Stimulated activated naive CD8-positive, alpha-beta T cell treated with anti-CD3 and anti-CD28 coated beads, Interleukin-15, amount 100 ng/mL, for 72 hours (primary cell): ENCODE measurements around the gene SYNPR.
"Not testable (repeated sequence)": the region's sequence is repeated elsewhere in the genome, so short reads cannot be mapped to it uniquely, and the experiment has no call there.

ENCODE experiments used
- ATAC-seq: fragments of 150-1000 bp; cut with Tn5 transposase; 2 replicates; pipeline ENCODE4 v1.10.0; 2021; ENCODE audit warnings: mild to moderate bottlenecking, moderate library complexity
- DNase-seq, 2 donors: peaks; one replicate each; pipeline ENCODE4 v3.0.0; 2021 to 2022
- H3K27ac Mint-ChIP-seq, 2 donors: one replicate each; pipeline ENCODE4 v1.8.0; 2022; ENCODE audit warnings: mild to moderate bottlenecking in 2 of 2, mixed read lengths in 2 of 2, moderate library complexity in 2 of 2
- H3K27me3 Mint-ChIP-seq: one replicate; pipeline ENCODE4 v1.8.0; 2022; ENCODE audit warnings: mixed read lengths
- H3K4me1 Mint-ChIP-seq: one replicate; pipeline ENCODE4 v1.8.0; 2022; ENCODE audit warnings: mild to moderate bottlenecking, mixed read lengths
- H3K4me3 Mint-ChIP-seq, 2 donors: one replicate each; pipeline ENCODE4 v1.8.0; 2022; ENCODE audit warnings: mild to moderate bottlenecking in 2 of 2, mixed read lengths in 2 of 2, moderate library complexity in 1 of 2
- H3K9me3 Mint-ChIP-seq, 2 donors: one replicate each; pipeline ENCODE4 v1.8.0; 2022; ENCODE audit warnings: mixed read lengths in 2 of 2

Gene SYNPR

DNA sequence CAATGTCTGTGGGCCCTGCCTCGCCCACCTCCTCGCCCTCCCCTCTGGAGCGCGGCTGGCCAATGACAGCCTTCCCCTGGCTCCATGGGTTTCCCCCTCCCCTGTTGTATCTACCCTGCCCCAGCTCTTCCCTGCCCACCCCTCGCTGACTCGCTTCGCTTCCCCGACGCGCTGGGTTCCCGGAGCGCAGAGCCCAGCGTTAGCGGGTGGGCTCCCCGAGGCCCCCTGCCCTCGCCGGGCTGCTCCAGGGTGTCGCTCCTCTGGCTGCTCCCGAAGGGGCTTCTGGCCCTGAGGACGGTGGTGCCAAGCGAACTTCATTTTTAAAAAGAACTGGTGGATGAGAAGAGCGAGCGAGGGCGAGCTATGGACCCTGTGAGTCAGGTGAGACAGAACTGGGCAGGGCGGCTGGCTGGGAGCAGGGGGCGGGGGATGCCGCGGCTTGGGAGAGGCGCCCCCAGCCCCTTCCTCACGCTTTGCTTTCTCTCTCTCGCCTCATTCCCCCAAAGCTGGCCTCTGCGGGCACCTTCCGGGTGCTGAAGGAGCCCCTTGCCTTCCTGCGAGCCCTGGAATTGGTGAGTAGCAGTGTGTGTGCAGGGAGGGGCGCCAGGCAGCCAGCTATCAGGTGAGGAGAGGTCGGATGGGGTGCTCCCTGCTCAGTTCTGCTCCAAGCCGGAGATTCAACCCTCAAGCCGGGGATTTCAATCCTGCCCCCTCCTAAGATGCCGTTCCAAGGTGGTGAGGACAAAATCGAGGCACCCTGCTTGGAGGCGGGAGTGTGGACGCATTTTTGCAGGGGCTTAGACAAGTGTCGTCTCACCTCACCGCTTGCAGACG lies at the start of gene SYNPR:
SYNPR (plus strand) TSS at position 138 of the 834 bp plus-strand sequence.
- peaks cover 5% of the 10 kb centered on the region for H3K4me1 Mint-ChIP-seq
- no peak for ATAC-seq
- no peak for DNase-seq
- no peak within 1 kb of the TSS for H3K27ac Mint-ChIP-seq
- H3K4me3 Mint-ChIP-seq, result no peak within 1 kb of the TSS
- peaks cover 38% of the 10 kb centered on the region for H3K27me3 Mint-ChIP-seq
- no peaks in the 10 kb centered on the region for H3K9me3 Mint-ChIP-seq

DNA sequence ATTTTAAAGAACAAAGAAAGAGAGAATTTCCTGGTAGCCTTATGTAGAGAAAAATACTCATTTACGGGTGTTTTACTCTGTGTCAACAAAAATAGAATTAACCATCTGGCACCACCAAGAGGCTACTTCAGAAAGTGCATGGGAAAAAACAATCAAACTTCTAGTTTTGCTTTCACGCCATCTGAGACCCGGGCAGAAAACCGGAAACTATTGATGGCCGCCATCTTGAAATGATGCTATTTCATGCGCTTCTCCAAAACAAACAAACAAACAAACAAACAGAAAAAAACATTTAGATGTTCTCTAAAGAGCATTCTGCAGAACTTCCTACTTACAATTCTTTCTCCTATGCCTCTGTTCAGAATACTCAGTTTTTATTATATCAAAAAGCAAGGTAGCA lies 49.4 kb upstream of the SYNPR start:
- ATAC-seq (no peak), DNase-seq (no peak)
- H3K4me3 Mint-ChIP-seq, result no peak overlapping the region
- H3K9me3 Mint-ChIP-seq, result peaks cover 0 to 5% of the 10 kb centered on the region in 2 donors
- H3K4me1 Mint-ChIP-seq, result peaks cover 8% of the 10 kb centered on the region
- no peak overlapping the region for H3K27ac Mint-ChIP-seq
- H3K27me3 Mint-ChIP-seq, result no peaks in the 10 kb centered on the region

DNA sequence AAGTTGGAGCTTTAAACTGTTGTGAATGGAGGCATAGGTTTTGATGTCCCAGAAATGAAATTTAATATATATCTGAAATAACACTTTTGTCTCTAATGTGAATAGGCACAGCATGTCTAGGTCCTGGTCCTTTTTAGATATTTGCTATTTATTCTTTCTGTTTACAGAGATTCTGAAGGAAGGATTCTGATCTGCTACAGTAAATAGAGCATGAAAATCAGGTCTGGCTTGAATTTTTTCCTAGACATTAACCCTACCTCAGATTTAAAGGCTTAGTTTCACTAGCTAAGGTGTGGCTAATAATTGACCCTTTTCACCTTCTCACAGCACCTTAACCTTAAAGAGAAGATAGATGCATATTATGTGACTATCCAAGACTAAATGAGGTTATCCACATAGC lies 48.0 kb upstream of the SYNPR start:
- no peak overlapping the region for H3K27ac Mint-ChIP-seq
- peaks cover 8% of the 10 kb centered on the region for H3K4me1 Mint-ChIP-seq
- H3K27me3 Mint-ChIP-seq, result no peaks in the 10 kb centered on the region
- no peak for ATAC-seq
- no peak overlapping the region for H3K4me3 Mint-ChIP-seq
- peaks cover 0 to 5% of the 10 kb centered on the region in 2 donors for H3K9me3 Mint-ChIP-seq
- no peak for DNase-seq

DNA sequence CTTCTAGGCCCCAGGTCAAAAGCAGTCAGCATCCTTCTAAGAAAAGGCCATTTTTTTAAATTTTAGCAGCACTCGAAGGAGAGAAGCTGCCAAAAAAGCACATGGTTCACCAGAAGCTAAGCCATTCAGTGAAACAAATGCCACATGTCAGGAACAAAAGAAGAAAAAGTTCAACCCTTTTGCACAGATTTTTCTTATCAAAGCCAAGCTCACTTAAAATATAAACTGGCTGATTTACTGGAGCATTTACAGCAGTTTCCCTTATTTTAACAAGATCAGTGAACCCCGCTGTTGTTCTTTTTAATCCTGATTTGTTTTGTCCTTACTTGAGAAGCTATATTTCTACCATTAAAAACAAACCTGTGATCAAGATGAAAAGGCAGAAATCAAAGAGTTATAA lies 46.5 kb upstream of the SYNPR start:
- DNase-seq (no peak), ATAC-seq (no peak)
- no peak overlapping the region for H3K27ac Mint-ChIP-seq
- H3K9me3 Mint-ChIP-seq, result peaks cover 0 to 5% of the 10 kb centered on the region in 2 donors
- H3K4me3 Mint-ChIP-seq, result no peak overlapping the region
- no peaks in the 10 kb centered on the region for H3K27me3 Mint-ChIP-seq
- H3K4me1 Mint-ChIP-seq, result peaks cover 8% of the 10 kb centered on the region

DNA sequence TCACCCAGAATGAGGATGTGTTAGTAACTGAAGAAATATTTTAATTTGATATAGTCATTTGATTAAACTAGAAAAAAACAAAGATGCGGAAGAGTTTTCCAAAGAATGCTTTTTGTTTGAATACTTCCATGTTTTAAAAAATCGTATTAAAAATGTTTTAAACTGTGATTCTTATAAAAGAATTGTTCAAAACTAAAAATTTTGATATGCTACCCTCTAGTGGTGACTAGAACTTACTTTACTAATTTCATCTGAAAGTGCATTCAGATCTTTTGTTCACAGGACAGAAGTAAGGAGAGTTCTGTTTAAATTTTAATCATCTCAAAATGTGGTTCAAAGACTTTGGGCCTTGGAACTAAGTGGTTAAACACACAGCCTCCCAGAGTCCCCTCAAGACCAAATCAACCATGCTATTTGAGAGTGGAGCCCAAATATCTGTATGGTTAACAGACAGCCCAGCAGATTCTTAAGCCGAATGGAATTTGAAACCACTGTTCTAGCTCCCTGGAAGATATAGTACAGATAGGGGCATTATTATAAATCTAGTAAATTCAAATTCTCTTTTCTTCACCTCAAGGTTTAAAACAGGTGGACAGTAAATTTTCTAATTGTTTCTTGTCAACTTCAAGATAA lies 45.2 kb upstream of the SYNPR start:
- Mint-ChIP-seq H3K4me1 (peaks cover 8% of the 10 kb centered on the region), H3K4me3 (no peak overlapping the region), H3K9me3 (peaks cover 0 to 5% of the 10 kb centered on the region in 2 donors), H3K27ac (no peak overlapping the region), H3K27me3 (no peaks in the 10 kb centered on the region)
- DNase-seq (no peak), ATAC-seq (no peak)

DNA sequence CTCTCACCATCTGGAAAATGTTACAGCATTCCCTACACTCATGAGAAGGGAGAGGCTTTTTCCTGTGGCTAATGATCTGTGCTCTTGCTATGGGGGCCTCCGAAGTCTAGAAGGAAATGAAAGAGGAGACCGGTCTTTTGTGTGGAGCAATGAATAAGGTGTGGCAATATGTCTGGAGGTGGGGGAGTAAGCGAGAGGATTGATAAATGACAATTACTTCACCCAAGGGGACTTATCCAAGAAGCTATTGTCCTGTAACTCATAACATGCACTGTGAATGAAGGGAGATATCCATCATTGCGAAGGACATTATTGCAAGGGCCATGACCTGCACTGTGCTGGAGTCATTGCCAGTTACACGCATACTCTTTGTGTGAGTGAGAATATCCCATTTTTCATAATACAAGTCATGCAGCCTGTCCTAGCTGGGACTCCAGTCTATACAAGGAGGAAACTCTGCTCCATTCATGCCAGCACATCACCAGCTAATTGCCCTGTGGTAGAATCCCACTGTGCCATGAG lies 37.7 kb upstream of the SYNPR start:
- ATAC-seq (no peak), DNase-seq (no peak)
- Mint-ChIP-seq H3K4me1 (no peaks in the 10 kb centered on the region), H3K27ac (no peak overlapping the region), H3K9me3 (peaks cover 4 to 12% of the 10 kb centered on the region in 2 donors), H3K4me3 (no peak overlapping the region), H3K27me3 (peaks cover 6% of the 10 kb centered on the region)

DNA sequence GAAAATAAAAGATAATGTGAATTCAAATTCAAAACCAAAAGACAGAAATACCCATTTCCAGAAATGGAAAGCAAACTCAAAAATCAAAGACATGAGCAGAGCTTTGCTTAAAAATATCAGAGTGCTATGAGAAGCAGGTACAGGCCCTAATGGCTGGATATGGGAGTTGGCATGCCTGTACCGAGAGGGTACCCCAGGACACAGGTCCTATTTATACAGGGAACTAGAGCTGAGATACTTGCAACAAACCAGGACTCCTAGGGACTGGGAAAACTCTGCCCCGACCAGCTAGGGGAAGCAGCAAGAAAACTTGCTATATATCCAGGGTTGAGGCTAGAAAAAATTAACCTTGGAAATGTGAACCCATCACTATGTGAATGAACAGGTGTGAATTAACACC lies 36.0 kb upstream of the SYNPR start:
- no peak overlapping the region for H3K27ac Mint-ChIP-seq
- peaks cover 4 to 12% of the 10 kb centered on the region in 2 donors for H3K9me3 Mint-ChIP-seq
- DNase-seq (no peak), ATAC-seq (no peak)
- no peaks in the 10 kb centered on the region for H3K4me1 Mint-ChIP-seq
- no peak overlapping the region for H3K4me3 Mint-ChIP-seq
- peaks cover 6% of the 10 kb centered on the region for H3K27me3 Mint-ChIP-seq

DNA sequence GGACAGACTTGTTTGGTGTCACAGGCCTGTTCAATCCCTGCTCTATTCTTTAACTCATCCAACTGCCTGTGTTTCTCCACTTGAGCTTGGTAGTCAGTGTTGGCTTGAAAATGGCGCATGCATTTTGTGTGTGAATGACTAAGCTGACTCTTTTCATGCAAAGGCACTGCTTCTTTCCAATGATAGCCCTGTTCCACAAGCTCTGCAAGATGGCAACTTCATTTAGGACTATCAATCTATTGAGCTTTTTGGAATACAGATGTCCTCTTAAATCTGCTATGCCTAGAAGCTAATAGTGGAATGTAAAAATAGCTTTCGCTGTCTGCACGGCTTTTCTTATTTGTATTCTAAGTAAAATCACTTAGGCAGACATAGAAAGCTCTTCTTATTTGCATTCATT lies 33.6 kb upstream of the SYNPR start:
- H3K4me1 Mint-ChIP-seq, result no peaks in the 10 kb centered on the region
- H3K4me3 Mint-ChIP-seq, result no peak overlapping the region
- peaks cover 6% of the 10 kb centered on the region for H3K27me3 Mint-ChIP-seq
- ATAC-seq, result no peak
- no peak for DNase-seq
- H3K9me3 Mint-ChIP-seq, result peaks cover 4 to 6% of the 10 kb centered on the region in 2 donors
- no peak overlapping the region for H3K27ac Mint-ChIP-seq

DNA sequence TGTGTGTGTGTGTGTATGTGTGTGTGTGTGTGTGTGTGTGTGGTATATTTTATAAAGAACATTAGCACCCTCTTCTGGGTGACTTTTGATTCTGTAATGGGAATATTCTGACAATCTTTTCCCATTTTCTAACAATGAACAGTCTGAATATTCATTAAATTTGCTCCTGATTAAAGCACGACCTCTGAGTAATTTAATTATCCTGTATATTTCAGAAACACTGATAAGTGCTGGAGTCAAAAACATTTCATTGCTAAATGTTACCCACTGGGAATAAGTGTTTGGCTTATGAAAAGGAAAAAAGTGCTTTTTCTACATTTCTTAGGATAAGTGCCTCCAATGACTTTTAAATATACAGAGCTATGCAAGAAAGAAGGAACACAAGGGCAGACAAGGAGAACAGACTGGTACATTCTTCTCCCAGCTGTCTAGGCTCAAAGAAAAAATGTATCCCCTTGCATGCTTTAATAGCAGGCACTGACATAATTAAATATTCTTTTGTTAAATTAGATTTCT lies 32.3 kb upstream of the SYNPR start:
- peaks cover 0 to 4% of the 10 kb centered on the region in 2 donors for H3K9me3 Mint-ChIP-seq
- DNase-seq (no peak), ATAC-seq (no peak)
- no peaks in the 10 kb centered on the region for H3K27me3 Mint-ChIP-seq
- H3K4me1 Mint-ChIP-seq, result no peaks in the 10 kb centered on the region
- H3K4me3 Mint-ChIP-seq, result no peak overlapping the region
- H3K27ac Mint-ChIP-seq, result no peak overlapping the region

DNA sequence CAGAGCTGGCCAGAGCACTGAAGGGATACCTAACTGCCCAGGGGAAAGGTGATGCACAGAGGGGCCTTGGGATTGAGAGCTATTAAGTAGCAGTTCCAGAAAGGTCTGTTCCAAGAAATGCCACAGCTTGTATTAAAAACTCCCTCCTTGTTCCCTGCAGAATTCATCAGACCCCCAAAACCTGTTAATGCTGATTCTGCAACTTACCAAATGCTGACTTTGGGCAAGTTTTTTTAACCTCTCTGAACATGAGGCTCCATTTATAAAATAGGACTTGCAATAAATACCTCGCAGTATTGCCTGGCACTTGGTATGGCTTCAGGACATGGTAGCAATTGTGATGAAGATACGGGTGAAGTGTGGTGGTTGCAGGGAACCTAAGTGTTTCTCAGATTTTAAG lies 30.1 kb upstream of the SYNPR start:
- H3K27me3 Mint-ChIP-seq, result no peaks in the 10 kb centered on the region
- no peaks in the 10 kb centered on the region for H3K4me1 Mint-ChIP-seq
- H3K27ac Mint-ChIP-seq, result no peak overlapping the region
- no peak for DNase-seq
- ATAC-seq, result no peak
- H3K4me3 Mint-ChIP-seq, result no peak overlapping the region
- H3K9me3 Mint-ChIP-seq, result peaks cover 0 to 3% of the 10 kb centered on the region in 2 donors

DNA sequence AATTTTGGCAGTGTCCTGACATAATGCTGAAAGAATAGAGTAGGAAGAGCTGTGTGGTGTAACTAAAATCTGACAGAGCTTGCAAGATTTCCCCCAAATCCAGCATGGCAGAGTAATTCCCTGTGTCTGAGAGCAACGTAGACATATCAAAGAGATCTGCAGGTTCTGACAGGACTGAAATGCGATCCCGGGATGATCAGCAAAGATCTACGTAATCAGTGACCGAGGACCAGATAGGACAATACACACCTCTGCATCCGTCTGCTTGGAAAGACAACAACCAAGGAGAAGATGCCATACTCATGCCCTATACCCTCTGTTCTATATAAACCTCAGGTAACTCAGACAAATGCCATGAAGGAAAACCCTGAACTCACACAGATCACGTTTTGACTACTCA lies 26.6 kb upstream of the SYNPR start:
- no peak for ATAC-seq
- peaks cover 0 to 1% of the 10 kb centered on the region in 2 donors for H3K9me3 Mint-ChIP-seq
- no peak overlapping the region for H3K4me3 Mint-ChIP-seq

DNA sequence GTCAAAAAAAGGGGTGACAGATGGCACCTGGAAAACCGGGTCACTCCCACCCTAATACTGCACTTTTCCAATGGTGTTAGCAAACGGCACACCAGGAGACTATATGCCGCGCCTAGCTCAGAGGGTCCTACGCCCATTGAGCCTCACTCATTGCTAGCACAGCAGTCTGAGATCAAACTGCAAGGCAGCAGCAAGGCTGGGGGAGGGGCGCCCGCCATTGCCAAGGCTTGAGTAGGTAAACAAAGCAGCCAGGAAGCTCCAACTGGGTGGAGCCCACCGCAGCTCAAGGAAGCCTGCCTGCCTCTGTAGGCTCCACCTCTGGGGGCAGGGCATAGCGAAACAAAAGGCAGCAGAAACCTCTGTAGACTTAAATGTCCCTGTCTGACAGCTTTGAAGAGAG lies 22.3 kb upstream of the SYNPR start:
- ATAC-seq, H3K9me3 Mint-ChIP-seq, DNase-seq, H3K4me1 Mint-ChIP-seq, H3K4me3 Mint-ChIP-seq, H3K27ac Mint-ChIP-seq, H3K27me3 Mint-ChIP-seq: not testable (repeated sequence)

More for the DNA sequence above, 26.6 kb upstream of the SYNPR start:
- H3K4me1 Mint-ChIP-seq, result no peaks in the 10 kb centered on the region
- no peak for DNase-seq
- H3K27ac Mint-ChIP-seq, result no peak overlapping the region
- H3K27me3 Mint-ChIP-seq, result no peaks in the 10 kb centered on the region

DNA sequence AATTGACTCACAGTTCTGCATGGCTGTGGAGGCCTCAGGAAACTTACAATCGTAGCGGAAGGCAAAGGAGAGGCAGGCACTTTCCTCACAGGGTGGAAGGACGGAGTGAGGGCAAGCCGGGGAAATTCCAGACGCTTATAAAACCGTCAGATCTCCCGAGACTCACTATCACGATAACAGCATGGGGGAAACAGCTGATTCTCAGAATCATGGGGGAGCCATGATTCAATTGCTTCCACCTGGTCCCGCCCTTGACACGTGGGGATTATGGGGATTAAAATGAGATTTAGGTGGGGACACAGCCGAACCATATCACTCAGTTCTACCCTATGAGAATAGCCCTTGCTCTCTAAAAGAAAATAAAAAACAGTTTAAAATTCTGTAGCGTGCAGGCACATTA lies 13.4 kb upstream of the SYNPR start:
- ATAC-seq, result no peak
- Mint-ChIP-seq H3K27ac (no peak overlapping the region), H3K9me3 (no peaks in the 10 kb centered on the region), H3K4me3 (no peak overlapping the region), H3K27me3 (no peaks in the 10 kb centered on the region), H3K4me1 (no peaks in the 10 kb centered on the region)
- no peak for DNase-seq

DNA sequence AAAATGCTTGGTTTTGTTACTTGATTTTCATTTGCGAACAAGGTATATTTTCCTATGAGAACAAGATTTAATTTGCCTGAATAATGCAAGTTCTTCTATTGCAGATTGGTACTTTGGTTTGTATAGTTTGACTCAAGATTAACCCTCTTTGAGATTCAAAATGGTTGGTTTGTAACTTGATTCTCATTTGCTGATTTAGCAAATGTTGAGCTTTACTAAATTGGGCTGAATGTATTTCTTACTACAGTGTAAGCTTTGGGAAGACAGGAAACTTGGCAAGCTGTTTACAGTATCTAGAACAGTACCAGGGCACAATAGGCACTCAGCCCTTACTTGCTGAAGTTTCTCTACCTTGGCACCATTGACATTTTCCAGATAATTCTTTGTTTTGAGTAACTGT lies 3.7 kb upstream of the SYNPR start:
- H3K4me1 Mint-ChIP-seq, result peaks cover 5% of the 10 kb centered on the region
- peaks cover 23% of the 10 kb centered on the region for H3K27me3 Mint-ChIP-seq
- no peak overlapping the region for H3K27ac Mint-ChIP-seq
- DNase-seq (no peak), ATAC-seq (no peak)
- no peak overlapping the region for H3K4me3 Mint-ChIP-seq
- peaks cover 0 to 4% of the 10 kb centered on the region in 2 donors for H3K9me3 Mint-ChIP-seq

DNA sequence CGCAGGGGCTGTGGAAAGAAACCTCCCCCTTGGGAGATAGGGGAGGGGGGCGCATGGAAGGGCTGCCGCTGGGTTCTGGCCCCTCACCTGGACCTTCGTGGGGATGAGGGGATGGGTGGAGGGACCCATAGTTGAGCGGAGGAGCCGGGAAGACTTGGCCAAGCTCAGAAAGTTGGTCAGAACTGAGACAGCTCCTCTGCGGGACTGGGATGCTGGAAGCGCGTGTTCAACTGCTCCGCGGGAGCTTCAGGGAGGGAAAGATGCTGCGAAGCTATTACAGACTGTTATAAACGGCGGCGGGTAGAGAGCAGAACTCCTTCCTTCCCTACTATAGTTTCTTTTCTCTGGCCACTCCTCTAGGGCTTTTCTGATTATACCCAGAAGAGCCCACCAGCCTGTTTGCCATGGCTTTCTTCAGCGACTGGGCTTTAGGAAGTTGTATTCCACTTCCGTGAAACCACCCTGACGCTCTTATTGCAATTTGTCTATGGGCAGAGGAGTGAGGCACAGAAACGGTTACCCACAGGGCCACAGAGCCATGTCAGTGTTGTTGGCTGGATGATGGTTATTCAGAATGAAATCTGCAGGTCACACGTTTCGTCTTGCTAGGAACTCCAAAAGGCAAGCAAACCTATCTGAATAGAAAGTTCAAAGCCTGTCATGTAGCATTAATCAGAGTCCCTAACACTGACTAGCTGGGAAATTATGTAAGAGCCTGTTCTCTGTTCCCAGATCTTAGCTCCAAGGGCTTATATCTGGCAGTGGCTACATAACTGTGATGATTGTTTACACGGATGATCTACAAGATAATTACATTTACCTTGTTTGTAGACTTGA lies 1.1 kb downstream of the SYNPR start:
- H3K27ac Mint-ChIP-seq, result no peak overlapping the region
- ATAC-seq, result no peak
- H3K4me3 Mint-ChIP-seq, result no peak overlapping the region
- H3K27me3 Mint-ChIP-seq, result peaks cover 38% of the 10 kb centered on the region
- no peaks in the 10 kb centered on the region for H3K9me3 Mint-ChIP-seq
- no peak for DNase-seq
- peaks cover 5% of the 10 kb centered on the region for H3K4me1 Mint-ChIP-seq
